Measurements from ENCODE around the gene BHMT2.

GRCh38 chr5:79120221-79120620 lies 50.7 kb downstream of the BHMT2 start:
- TF ChIP-seq CTCF (conservative IDR thresholded peaks at IDR 0.05; ENCODE audit: low read depth, low read length) (no peak), EZH2 (IDR thresholded peaks at IDR 0.05; ENCODE audit: low read length, unreplicated experiment) (no peak)

All from PC-3 (cell line).